HG03066 (cell line): ENCODE data around the gene EEF2.

Experiments
- ATAC-seq: cut with Tn5 transposase; IDR thresholded peaks from one replicate; pipeline ENCODE4 v1.9.1; 2021; ENCODE audit warnings: low read depth; ENCODE audit not compliant: unreplicated experiment

Gene EEF2

GRCh38 chr19:3986260-3987041 is 1.2 kb upstream of the EEF2 start:
- ATAC-seq = no peak

GRCh38 chr19:3985643-3986259 is 488 bp upstream of the EEF2 start:
- ATAC-seq = no peak

GRCh38 chr19:3984584-3984907 is 717 bp downstream of the EEF2 start:
- no peak for ATAC-seq

GRCh38 chr19:3983936-3984583 is 1.2 kb downstream of the EEF2 start:
- ATAC-seq = no peak

GRCh38 chr19:3983542-3983914 is 1.7 kb downstream of the EEF2 start:
- ATAC-seq = no peak

GRCh38 chr19:3982701-3983541 is 2.3 kb downstream of the EEF2 start:
- no peak for ATAC-seq

- no peak for ATAC-seq
These were observed 3.3 kb downstream of the EEF2 start for GRCh38 chr19:3981736-3982681.

GRCh38 chr19:3981373-3981735 is 3.9 kb downstream of the EEF2 start:
- no peak for ATAC-seq

GRCh38 chr19:3980353-3981251 is 4.7 kb downstream of the EEF2 start:
- no peak for ATAC-seq

GRCh38 chr19:3979674-3980352 is 5.5 kb downstream of the EEF2 start:
- no peak for ATAC-seq

- no peak for ATAC-seq
These were observed 6.0 kb downstream of the EEF2 start for GRCh38 chr19:3979289-3979673.

GRCh38 chr19:3978145-3978544 is 7.1 kb downstream of the EEF2 start:
- ATAC-seq = no peak

- no peak for ATAC-seq
These were observed 7.8 kb downstream of the EEF2 start for GRCh38 chr19:3977242-3978143.

GRCh38 chr19:3976495-3977241 is 8.6 kb downstream of the EEF2 start:
- ATAC-seq = no peak

- ATAC-seq = no peak
These were observed 9.6 kb downstream of the EEF2 start for GRCh38 chr19:3975637-3976087.

GRCh38 chr19:3975144-3975543 is 10.1 kb downstream of the EEF2 start:
- ATAC-seq = no peak
